ENCODE data around the gene MAST4.

MAST4 gene

GRCh38 chr5:67139030-67139429, 542.8 kb downstream of the MAST4 start:
- Mint-ChIP-seq H3K4me1 (no peaks in the 10 kb centered on the region), H3K9me3 (no peaks in the 10 kb centered on the region), H3K36me3 (ENCODE audit: low read depth) (peaks cover 14% of the 10 kb centered on the region), H3K27ac (no peak overlapping the region), H3K4me3 (no peak overlapping the region), H3K27me3 (no peaks in the 10 kb centered on the region)
- no peak for DNase-seq
- ATAC-seq: no peak

DNA sequence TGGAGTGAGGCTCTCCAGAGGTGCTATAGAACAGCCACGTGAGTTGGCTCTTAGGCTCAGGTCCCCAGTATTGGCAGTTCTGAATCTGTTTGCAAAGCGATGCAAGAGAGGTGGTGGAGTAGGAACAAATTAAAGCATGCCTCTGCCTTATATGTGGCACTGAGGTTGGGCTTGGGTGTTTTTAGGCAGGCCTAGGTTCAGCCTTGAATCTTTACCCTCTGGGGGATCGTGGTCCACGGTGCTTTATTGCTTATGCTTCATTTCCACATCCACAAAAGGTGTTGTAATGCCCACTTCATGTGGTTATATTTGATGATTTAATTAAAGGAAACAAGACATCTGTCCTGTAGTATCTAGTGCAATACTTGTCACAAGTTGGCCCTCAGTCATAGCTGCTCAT, 544.2 kb downstream of the MAST4 start:
- no peak overlapping the region for H3K4me3 Mint-ChIP-seq

DNA sequence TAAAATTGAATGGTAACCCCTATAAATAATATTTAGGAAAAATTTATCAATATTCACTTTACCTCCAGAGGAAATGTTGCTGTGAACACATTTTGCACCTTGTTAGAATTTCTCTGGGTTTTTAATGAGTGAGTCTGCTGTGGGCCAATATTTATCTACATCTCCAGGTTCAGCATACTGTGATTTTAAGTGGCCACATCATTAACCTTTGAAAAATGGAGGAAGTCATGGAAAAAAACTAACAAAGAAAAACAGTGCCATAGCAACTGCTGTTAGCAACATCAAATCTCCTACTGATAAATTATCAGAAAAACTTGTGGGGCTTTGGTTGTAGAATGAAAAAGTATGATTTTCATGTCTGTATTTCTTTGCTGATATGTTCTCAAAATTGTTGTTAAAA, 545.5 kb downstream of the MAST4 start:
- H3K27me3 Mint-ChIP-seq: no peaks in the 10 kb centered on the region

More for the DNA sequence above, 544.2 kb downstream of the MAST4 start:
- ATAC-seq (no peak), DNase-seq (no peak)
- Mint-ChIP-seq H3K27me3 (no peaks in the 10 kb centered on the region), H3K9me3 (no peaks in the 10 kb centered on the region), H3K36me3 (ENCODE audit: low read depth) (peaks cover 11% of the 10 kb centered on the region), H3K4me1 (no peaks in the 10 kb centered on the region), H3K27ac (no peak overlapping the region)

DNA sequence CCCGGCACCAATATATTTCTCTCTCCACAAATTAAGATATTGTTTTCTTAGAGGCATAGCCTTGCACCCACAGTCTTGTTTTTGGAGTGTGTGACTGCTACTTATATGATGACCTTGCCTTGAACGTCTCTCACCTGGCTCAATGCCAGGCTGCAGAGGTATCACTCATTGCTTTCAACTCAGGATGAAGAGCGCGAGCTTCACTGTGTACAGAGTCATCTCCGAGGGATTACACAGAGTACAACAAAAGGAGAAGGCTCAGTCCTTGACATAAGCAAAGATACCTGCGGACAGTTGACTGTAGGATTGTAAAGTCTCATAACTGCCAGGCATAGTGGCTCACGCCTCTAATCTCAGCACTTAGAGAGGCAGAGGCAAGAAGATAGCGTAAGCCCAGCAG, 546.6 kb downstream of the MAST4 start:
- no peak overlapping the region for H3K27ac Mint-ChIP-seq
- ATAC-seq (no peak), DNase-seq (no peak)
- no peak overlapping the region for H3K4me3 Mint-ChIP-seq
- H3K4me1 Mint-ChIP-seq: no peaks in the 10 kb centered on the region
- H3K9me3 Mint-ChIP-seq: no peaks in the 10 kb centered on the region
- H3K27me3 Mint-ChIP-seq: no peaks in the 10 kb centered on the region
- H3K36me3 Mint-ChIP-seq (ENCODE audit: low read depth): peaks cover 12% of the 10 kb centered on the region

More for the DNA sequence above, 545.5 kb downstream of the MAST4 start:
- Mint-ChIP-seq H3K36me3 (ENCODE audit: low read depth) (peaks cover 12% of the 10 kb centered on the region), H3K27ac (no peak overlapping the region), H3K4me3 (no peak overlapping the region), H3K9me3 (no peaks in the 10 kb centered on the region), H3K4me1 (no peaks in the 10 kb centered on the region)
- no peak for DNase-seq
- no peak for ATAC-seq

DNA sequence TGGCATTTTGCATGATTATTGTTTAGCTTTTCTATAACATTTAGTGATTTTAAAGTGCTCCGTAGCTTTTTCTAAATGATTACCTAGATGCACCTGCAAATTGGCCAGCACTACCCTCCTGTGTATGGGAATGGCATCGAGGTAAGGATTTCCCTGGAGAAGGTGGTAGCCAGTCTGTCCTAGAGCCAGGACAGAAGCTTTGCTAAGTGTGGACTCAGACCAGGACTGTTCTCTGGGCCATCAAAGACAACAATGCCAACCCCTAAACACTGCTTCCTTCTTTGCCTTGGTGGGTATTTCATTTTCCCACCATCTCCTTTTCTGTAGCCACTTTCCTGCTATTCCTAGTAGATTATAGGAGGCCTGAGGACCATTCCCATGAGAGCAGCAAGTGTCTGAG, 547.4 kb downstream of the MAST4 start:
- Mint-ChIP-seq H3K27me3 (no peaks in the 10 kb centered on the region), H3K36me3 (ENCODE audit: low read depth) (peaks cover 12% of the 10 kb centered on the region), H3K9me3 (no peaks in the 10 kb centered on the region), H3K4me3 (no peak overlapping the region), H3K27ac (no peak overlapping the region), H3K4me1 (no peaks in the 10 kb centered on the region)
- ATAC-seq (no peak), DNase-seq (no peak)

- Mint-ChIP-seq H3K4me1 (no peaks in the 10 kb centered on the region), H3K27me3 (no peaks in the 10 kb centered on the region), H3K9me3 (no peaks in the 10 kb centered on the region), H3K36me3 (ENCODE audit: low read depth) (peaks cover 14% of the 10 kb centered on the region), H3K4me3 (no peak overlapping the region), H3K27ac (no peak overlapping the region)
- no peak for ATAC-seq
- no peak for DNase-seq
Measured at GRCh38 chr5:67144183-67144639, 548.0 kb downstream of the MAST4 start.

- no peak for ATAC-seq
- Mint-ChIP-seq H3K27me3 (no peaks in the 10 kb centered on the region), H3K27ac (no peak overlapping the region), H3K36me3 (ENCODE audit: low read depth) (peaks cover 21% of the 10 kb centered on the region), H3K4me3 (no peak overlapping the region), H3K4me1 (no peaks in the 10 kb centered on the region), H3K9me3 (no peaks in the 10 kb centered on the region)
- no peak for DNase-seq
Measured at GRCh38 chr5:67146574-67146973, 550.4 kb downstream of the MAST4 start.

DNA sequence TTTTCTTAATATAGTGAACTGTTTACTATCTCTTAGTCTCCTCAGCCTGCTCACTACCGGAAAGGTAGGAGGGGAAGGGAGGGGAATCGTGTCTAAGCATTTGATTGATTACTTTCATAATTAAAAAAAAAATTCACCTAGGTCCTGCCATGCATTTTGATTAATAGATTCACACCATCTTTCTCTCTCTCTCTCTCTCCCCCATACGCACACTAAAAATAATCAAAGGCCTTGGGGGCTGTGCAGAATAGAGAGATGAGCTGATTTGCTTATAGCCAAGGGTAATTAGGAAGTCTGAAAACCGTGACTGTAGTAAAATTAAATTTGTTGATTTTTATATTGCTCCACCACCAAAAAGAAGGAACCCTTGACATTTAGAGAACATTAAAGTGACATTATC, 550.8 kb downstream of the MAST4 start:
- ATAC-seq: no peak
- no peaks in the 10 kb centered on the region for H3K4me1 Mint-ChIP-seq
- no peak overlapping the region for H3K27ac Mint-ChIP-seq
- no peak for DNase-seq
- no peak overlapping the region for H3K4me3 Mint-ChIP-seq
- H3K9me3 Mint-ChIP-seq: no peaks in the 10 kb centered on the region
- H3K27me3 Mint-ChIP-seq: no peaks in the 10 kb centered on the region
- peaks cover 21% of the 10 kb centered on the region for H3K36me3 Mint-ChIP-seq (ENCODE audit: low read depth)

GRCh38 chr5:67147760-67148159, 551.6 kb downstream of the MAST4 start:
- Mint-ChIP-seq H3K27me3 (no peaks in the 10 kb centered on the region), H3K4me1 (no peaks in the 10 kb centered on the region), H3K27ac (no peak overlapping the region), H3K36me3 (ENCODE audit: low read depth) (peaks cover 15% of the 10 kb centered on the region), H3K4me3 (no peak overlapping the region), H3K9me3 (no peaks in the 10 kb centered on the region)
- ATAC-seq (no peak), DNase-seq (no peak)

DNA sequence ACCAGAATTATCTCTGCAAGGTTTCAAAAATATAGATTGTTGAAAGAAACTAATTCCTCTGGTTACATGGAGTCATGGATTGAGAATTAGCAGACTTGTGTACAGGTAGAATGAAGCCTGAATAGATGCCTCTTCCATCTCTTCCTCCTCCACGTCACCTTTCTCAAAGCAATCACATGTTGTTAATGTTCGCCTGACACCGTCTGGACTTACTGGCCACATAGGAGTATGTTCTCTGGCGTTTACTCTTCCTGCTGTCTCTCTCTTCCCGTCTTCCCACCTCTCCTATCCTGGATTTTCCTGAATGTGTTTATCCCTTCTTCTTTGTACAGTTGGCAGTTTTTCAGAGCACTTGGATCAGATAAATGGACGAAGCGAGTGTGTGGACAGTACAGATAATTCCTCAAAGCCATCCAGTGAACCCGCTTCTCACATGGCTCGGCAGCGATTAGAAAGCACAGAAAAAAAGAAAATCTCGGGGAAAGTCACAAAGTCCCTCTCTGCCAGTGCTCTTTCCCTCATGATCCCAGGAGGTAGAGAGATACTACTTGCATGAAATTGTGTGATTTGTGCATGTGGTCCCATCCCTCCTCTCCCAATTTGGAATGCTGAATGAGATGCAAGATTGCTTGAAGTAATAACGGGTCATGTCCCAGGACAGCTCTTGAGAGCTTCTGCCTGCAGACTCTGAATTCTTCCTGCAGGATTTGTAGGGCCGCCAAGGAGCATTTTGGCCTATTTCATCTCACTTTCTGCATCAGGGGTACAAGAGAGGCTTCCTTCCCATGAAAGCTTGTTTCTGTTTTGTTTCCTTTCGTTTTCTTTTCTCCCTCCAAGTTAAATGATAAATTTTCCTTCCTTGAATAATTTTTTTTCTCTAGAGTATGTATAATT, 553.1 kb downstream of the MAST4 start:
- Mint-ChIP-seq H3K4me1 (no peaks in the 10 kb centered on the region), H3K27me3 (no peaks in the 10 kb centered on the region), H3K36me3 (ENCODE audit: low read depth) (peaks cover 12% of the 10 kb centered on the region), H3K4me3 (no peak overlapping the region), H3K9me3 (no peaks in the 10 kb centered on the region), H3K27ac (no peak overlapping the region)
- DNase-seq (no peak), ATAC-seq (no peak)

- ATAC-seq: no peak
- Mint-ChIP-seq H3K27me3 (no peaks in the 10 kb centered on the region), H3K4me1 (no peaks in the 10 kb centered on the region), H3K4me3 (no peak overlapping the region), H3K27ac (no peak overlapping the region), H3K36me3 (ENCODE audit: low read depth) (peaks cover 12% of the 10 kb centered on the region), H3K9me3 (no peaks in the 10 kb centered on the region)
- no peak for DNase-seq
Measured at GRCh38 chr5:67149951-67150523, 553.8 kb downstream of the MAST4 start.

DNA sequence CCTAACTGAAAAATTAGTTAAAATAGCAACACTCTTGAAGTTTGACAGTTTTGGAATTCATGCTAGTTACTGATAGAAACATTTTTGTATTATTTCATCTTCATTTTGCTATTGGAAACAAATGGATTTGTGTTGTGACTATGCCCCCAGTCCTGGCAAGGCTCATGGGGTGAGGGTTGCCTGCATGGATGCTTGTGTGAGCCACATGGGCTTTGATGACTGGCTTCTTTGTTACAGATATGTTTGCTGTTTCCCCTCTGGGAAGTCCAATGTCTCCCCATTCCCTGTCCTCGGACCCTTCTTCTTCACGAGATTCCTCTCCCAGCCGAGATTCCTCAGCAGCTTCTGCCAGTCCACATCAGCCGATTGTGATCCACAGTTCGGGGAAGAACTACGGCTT, 556.2 kb downstream of the MAST4 start:
- ATAC-seq (no peak), DNase-seq (no peak)
- Mint-ChIP-seq H3K27ac (no peak overlapping the region), H3K36me3 (ENCODE audit: low read depth) (peaks cover 9% of the 10 kb centered on the region), H3K27me3 (no peaks in the 10 kb centered on the region), H3K4me1 (peaks cover 5% of the 10 kb centered on the region), H3K9me3 (no peaks in the 10 kb centered on the region), H3K4me3 (no peak overlapping the region)

- Mint-ChIP-seq H3K27ac (no peak overlapping the region), H3K4me1 (peaks cover 11% of the 10 kb centered on the region), H3K27me3 (no peaks in the 10 kb centered on the region), H3K4me3 (no peak overlapping the region), H3K36me3 (ENCODE audit: low read depth) (peaks cover 9% of the 10 kb centered on the region), H3K9me3 (no peaks in the 10 kb centered on the region)
- no peak for ATAC-seq
- DNase-seq: no peak
Measured at GRCh38 chr5:67153292-67153691, 557.1 kb downstream of the MAST4 start.

DNA sequence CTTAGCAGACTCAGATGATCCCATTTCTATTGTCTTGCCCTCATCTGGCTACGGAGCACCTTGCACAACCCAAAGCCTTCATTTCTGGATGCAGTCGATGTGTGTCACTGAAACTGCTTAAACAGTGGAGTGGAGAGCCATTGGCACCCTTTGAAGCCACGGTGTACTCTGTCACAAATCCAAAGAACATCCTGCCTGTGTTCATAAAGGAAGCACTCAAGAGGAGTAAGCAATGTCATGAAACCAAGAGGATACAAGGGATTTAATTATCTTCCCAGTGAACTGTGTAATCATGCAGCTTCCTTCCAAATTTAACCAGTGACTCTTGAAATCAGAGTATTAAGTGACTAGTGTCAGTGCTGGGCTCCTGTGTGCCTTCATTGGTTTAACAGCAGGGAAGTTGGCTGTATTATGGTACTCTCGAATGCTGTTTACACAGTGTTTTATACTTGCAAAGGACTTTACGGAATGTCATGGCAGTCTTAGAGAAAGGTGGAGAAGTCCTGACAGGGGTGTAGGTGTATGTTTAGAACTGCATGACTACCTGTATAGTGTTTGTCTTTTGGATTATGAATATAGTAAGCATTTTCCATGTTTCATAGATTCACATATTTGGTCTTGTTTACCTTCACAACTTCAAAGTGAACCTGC, 558.5 kb downstream of the MAST4 start:
- Mint-ChIP-seq H3K27me3 (no peaks in the 10 kb centered on the region), H3K9me3 (no peaks in the 10 kb centered on the region), H3K4me1 (peaks cover 18% of the 10 kb centered on the region), H3K4me3 (no peak overlapping the region), H3K27ac (no peak overlapping the region), H3K36me3 (ENCODE audit: low read depth) (peaks cover 8% of the 10 kb centered on the region)
- DNase-seq (no peak), ATAC-seq (no peak)
